Measurements from ENCODE around the gene SRGAP1.

GRCh38 chr12:63867053-63867452, 22.6 kb downstream of the SRGAP1 start:
- TF ChIP-seq CTCF (IDR thresholded peaks at IDR 0.05; ENCODE audit: borderline replicate concordance, extremely low read depth, low read length, poor library complexity, severe bottlenecking) (no peak), EZH2 (IDR thresholded peaks at IDR 0.05; ENCODE audit: borderline replicate concordance, low read depth, low read length, severe bottlenecking) (no peak)

All from DND-41 (cell line).